DOHH2 (cell line): ENCODE measurements around the gene PKD1L1.

Source experiments
- H3F3A ChIP-seq: fragments of 200-600 bp; sonication (generic), shearing (Covaris generic); 2 replicates; pipeline ENCODE4 v1.6.0; 2016; ENCODE audit warnings: antibody characterized with exemption, mild to moderate bottlenecking; ENCODE audit not compliant: control insufficient read depth, insufficient read depth
- H3K27ac ChIP-seq: fragments of 200-600 bp; sonication (generic); 2 replicates; pipeline ENCODE4 v1.5.1; 2014; ENCODE audit warnings: low read depth, mild to moderate bottlenecking, low read length, moderate library complexity
- H3K27me3 ChIP-seq: fragments of 200-600 bp; sonication (generic); 2 replicates; pipeline ENCODE4 v1.6.1; 2014; ENCODE audit warnings: mild to moderate bottlenecking, low read length, mixed read lengths; ENCODE audit not compliant: control insufficient read depth
- H3K36me3 ChIP-seq: fragments of 200-600 bp; sonication (generic); 2 replicates; pipeline ENCODE4 v1.6.1; 2014; ENCODE audit warnings: mild to moderate bottlenecking, low read length, moderate library complexity, mixed read lengths; ENCODE audit not compliant: control insufficient read depth
- H3K4me1 ChIP-seq: fragments of 200-600 bp; sonication (generic); 2 replicates; pipeline ENCODE4 v1.6.1; 2014; ENCODE audit warnings: mild to moderate bottlenecking, low read length, mixed read lengths; ENCODE audit not compliant: control insufficient read depth
- H3K4me2 ChIP-seq: fragments of 200-600 bp; sonication (generic); 2 replicates; pipeline ENCODE4 v1.6.0; 2014; ENCODE audit warnings: mild to moderate bottlenecking, low read length, moderate library complexity
- H3K4me3 ChIP-seq: fragments of 200-600 bp; sonication (generic); 2 replicates; pipeline ENCODE4 v1.5.1; 2014; ENCODE audit warnings: mild to moderate bottlenecking, low read length, mixed read lengths
- H3K79me2 ChIP-seq: fragments of 200-600 bp; sonication (generic); 2 replicates; pipeline ENCODE4 v1.6.1; 2014; ENCODE audit warnings: mild to moderate bottlenecking, low read length, mixed read lengths; ENCODE audit not compliant: control insufficient read depth
- H3K9me2 ChIP-seq: fragments of 200-600 bp; sonication (generic); replicated peaks from 2 replicates; pipeline ENCODE4 v1.6.1; 2014; ENCODE audit warnings: mild to moderate bottlenecking, low read length, mixed read lengths; ENCODE audit not compliant: control insufficient read depth
- H3K9me3 ChIP-seq: fragments of 200-600 bp; sonication (generic); 2 replicates; pipeline ENCODE4 v1.6.1; 2014; ENCODE audit warnings: antibody characterized with exemption, low read length, mixed read lengths; ENCODE audit not compliant: control insufficient read depth, insufficient read depth
- H4K20me1 ChIP-seq: fragments of 200-600 bp; sonication (generic); 2 replicates; pipeline ENCODE4 v1.6.0; 2014; ENCODE audit warnings: low read depth, mild to moderate bottlenecking, antibody characterized with exemption, low read length, moderate library complexity; ENCODE audit not compliant: control insufficient read depth, insufficient read depth
- EZH2phosphoT487 ChIP-seq: fragments of 200-600 bp; sonication (generic); IDR thresholded peaks from 2 replicates; pipeline ENCODE4 v1.6.1; 2017; ENCODE audit warnings: borderline replicate concordance, mild to moderate bottlenecking, antibody characterized with exemption, low read length, moderate library complexity, mixed read lengths
- TF ChIP-seq, protein P1 (sequence below): fragments of 200-600 bp; sonication (generic); IDR thresholded peaks from one replicate; pipeline ENCODE4 v1.5.1; 2014; ENCODE audit warnings: antibody characterized with exemption, mild to moderate bottlenecking, low read depth, low read length; ENCODE audit not compliant: poor library complexity, severe bottlenecking

Gene PKD1L1

DNA sequence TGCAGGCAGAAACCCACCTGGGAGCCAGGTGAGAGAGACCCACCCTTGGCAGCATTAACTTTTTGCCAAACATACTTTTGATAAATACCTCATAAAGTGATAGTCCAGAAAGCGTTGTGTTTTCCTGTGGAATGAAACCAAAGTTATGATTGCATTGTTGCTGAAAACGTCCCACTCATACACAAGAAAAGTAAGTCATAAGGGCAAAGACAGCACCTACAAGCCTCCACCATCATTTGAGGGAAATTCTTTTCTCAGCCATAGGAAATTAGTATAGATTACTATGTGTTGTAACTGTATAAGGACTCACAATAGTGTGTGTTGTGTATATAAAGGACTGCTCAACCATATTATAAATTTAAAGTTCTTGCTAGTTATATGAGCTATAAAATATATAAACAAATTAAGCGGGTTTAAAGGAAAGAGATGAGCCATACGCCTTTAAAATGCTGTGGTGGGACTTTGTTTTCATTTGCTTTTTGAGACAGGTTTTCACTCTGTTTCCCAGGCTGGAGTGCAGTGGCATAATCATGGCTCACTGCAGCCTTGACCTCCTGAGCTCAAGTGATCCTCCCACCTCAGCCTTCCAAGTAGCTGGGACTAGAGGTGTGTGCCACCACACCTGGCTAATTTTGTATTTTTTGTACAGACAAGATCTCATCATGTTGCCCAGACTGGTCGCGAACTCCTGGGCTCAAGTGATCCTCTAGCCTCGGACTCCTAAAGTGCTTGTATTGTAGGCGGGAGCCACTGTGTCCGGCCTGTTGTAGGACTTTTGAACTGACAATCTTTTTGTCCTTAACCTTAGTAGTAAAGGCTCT, 160.8 kb downstream of the PKD1L1 start:
- Histone ChIP-seq H4K20me1 (no peaks in the 10 kb centered on the region), H3K27ac (no peak overlapping the region)

DNA sequence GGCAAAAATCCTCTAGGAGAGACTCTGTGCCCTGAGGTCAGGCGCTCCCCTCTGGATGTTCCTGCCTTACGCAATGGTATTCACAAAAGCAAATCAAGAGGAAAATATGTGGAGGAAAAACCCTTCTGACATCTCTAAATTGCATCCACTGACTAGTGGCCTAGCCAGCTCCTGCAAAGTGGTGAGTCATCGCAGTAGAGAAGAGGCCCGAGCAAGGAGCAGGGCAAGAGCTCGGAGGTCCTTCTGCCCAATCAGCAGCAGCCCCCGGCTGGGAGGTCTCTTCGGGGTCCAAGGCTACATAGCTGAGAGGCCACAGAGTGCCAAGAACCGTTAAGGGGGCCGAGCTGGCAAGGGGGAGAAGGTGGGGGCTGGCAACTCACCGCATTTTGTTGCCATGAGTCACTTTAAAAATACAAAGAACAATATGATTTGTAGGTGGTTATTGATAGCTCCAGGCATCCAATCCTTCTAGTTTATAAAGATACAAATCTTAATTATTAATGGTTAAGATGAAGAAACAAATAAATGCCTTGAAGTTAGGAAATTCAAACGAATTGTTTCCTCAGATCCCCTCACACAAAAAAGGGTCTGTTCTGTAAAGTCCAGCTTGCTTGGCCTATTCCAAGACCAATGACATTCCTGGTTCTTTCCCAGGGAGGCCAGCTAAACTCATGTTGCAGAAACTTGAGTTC, 161.6 kb downstream of the PKD1L1 start:
- Histone ChIP-seq H3K4me1 (peaks cover 13% of the 10 kb centered on the region), H3K4me2 (no peak overlapping the region), H3K9me2 (no peaks in the 10 kb centered on the region), H3K27me3 (no peaks in the 10 kb centered on the region), H4K20me1 (no peaks in the 10 kb centered on the region), H3K79me2 (no peaks in the 10 kb centered on the region), H3K4me3 (no peak overlapping the region), H3K36me3 (no peaks in the 10 kb centered on the region), H3F3A (no peaks in the 10 kb centered on the region), H3K27ac (no peak overlapping the region), H3K9me3 (no peaks in the 10 kb centered on the region)
- TF ChIP-seq, protein P1, sequence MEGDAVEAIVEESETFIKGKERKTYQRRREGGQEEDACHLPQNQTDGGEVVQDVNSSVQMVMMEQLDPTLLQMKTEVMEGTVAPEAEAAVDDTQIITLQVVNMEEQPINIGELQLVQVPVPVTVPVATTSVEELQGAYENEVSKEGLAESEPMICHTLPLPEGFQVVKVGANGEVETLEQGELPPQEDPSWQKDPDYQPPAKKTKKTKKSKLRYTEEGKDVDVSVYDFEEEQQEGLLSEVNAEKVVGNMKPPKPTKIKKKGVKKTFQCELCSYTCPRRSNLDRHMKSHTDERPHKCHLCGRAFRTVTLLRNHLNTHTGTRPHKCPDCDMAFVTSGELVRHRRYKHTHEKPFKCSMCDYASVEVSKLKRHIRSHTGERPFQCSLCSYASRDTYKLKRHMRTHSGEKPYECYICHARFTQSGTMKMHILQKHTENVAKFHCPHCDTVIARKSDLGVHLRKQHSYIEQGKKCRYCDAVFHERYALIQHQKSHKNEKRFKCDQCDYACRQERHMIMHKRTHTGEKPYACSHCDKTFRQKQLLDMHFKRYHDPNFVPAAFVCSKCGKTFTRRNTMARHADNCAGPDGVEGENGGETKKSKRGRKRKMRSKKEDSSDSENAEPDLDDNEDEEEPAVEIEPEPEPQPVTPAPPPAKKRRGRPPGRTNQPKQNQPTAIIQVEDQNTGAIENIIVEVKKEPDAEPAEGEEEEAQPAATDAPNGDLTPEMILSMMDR: no peak
- TF ChIP-seq EZH2phosphoT487: no peak

More for the DNA sequence above, 160.8 kb downstream of the PKD1L1 start:
- no peaks in the 10 kb centered on the region for H3K9me3 ChIP-seq
- no peaks in the 10 kb centered on the region for H3K27me3 ChIP-seq
- no peaks in the 10 kb centered on the region for H3K79me2 ChIP-seq
- H3K4me1 ChIP-seq: peaks cover 13% of the 10 kb centered on the region
- TF ChIP-seq, protein P1: no peak
- TF ChIP-seq EZH2phosphoT487: no peak
- H3K4me3 ChIP-seq: no peak overlapping the region
- no peaks in the 10 kb centered on the region for H3F3A ChIP-seq
- no peak overlapping the region for H3K4me2 ChIP-seq
- H3K36me3 ChIP-seq: no peaks in the 10 kb centered on the region
- no peaks in the 10 kb centered on the region for H3K9me2 ChIP-seq

DNA sequence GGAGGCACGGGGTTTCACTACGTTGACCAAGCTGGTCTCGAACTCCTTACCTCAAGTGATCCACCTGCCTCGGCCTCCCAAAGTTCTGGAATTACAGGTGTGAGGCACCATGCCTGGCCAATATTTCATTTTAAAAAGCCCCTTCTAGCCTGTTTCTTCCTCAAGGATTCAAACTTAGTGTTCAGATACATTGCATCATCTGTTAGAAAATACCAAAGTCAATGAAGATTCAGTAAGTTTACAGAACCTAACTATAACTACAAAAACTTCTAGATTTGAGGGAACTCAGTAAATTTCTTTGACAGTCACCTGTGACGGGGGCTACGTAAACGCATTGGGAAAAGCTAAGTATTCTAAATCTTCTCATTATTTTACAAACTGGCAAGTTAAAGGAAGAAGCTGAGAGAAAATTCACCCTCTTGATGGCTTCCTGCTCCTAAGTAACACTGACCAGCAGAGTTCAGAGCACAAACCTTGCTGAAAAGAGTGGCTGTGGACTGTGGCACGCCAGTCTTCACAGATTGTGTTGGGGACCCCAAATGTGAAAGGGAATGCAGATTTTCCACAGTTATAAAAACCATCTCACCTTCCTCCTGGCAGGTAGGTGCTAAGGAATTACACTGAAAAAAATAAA, 162.2 kb downstream of the PKD1L1 start:
- no peaks in the 10 kb centered on the region for H3K79me2 ChIP-seq
- H3K27ac ChIP-seq: no peak overlapping the region
- H3K4me1 ChIP-seq: peaks cover 9% of the 10 kb centered on the region
- H3K4me3 ChIP-seq: no peak overlapping the region
- no peaks in the 10 kb centered on the region for H4K20me1 ChIP-seq
- no peak overlapping the region for H3K4me2 ChIP-seq
- no peaks in the 10 kb centered on the region for H3K9me3 ChIP-seq
- no peaks in the 10 kb centered on the region for H3F3A ChIP-seq
- no peak for TF ChIP-seq EZH2phosphoT487
- TF ChIP-seq, protein P1: no peak
- H3K27me3 ChIP-seq: no peaks in the 10 kb centered on the region
- H3K9me2 ChIP-seq: no peaks in the 10 kb centered on the region
- no peaks in the 10 kb centered on the region for H3K36me3 ChIP-seq
